Activated naive CD8-positive, alpha-beta T cell treated with anti-CD3 and anti-CD28 coated beads, Interleukin-2, amount 10 ng/mL, durations not matched to agents 7 days and 5 days (primary cell): ENCODE results near the gene UST. TPM values are rescaled to one million over a fixed set of nuclear protein-coding genes. Genes with fewer than 3 reads are reported as not detected.
"Not testable (repeated sequence)": the region's sequence is repeated elsewhere in the genome, so short reads cannot be mapped to it uniquely, and the experiment has no call there.

ENCODE experiments used
- ATAC-seq: fragments of 150-1000 bp; cut with Tn5 transposase; one replicate; pipeline ENCODE4 v1.10.0; 2021; ENCODE audit warnings: low read depth, moderate library complexity
- POLR2A ChIA-PET: fragments of 350-600 bp; sonication (Branson Sonifier 250); formaldehyde crosslinking; loops from one replicate; lab custom pipeline; 2021; ENCODE audit warnings: antibody characterized with exemption; lab: Charles Lee
- DNase-seq: peaks from one replicate; pipeline ENCODE4 v3.0.0; 2021
- H3K27ac Mint-ChIP-seq: one replicate; pipeline ENCODE4 v1.8.0; 2022; ENCODE audit warnings: mild to moderate bottlenecking, mixed read lengths
- H3K27me3 Mint-ChIP-seq: one replicate; pipeline ENCODE4 v1.8.0; 2022; ENCODE audit warnings: mild to moderate bottlenecking, moderate library complexity, mixed read lengths
- H3K36me3 Mint-ChIP-seq: one replicate; pipeline ENCODE4 v1.8.0; 2021; ENCODE audit warnings: mild to moderate bottlenecking, mixed read lengths
- H3K4me1 Mint-ChIP-seq: one replicate; pipeline ENCODE4 v1.8.0; 2021; ENCODE audit warnings: mixed read lengths
- H3K4me3 Mint-ChIP-seq: one replicate; pipeline ENCODE4 v1.8.0; 2022; ENCODE audit warnings: mild to moderate bottlenecking, moderate library complexity, mixed read lengths
- H3K9me3 Mint-ChIP-seq: one replicate; pipeline ENCODE4 v1.8.0; 2021; ENCODE audit warnings: mixed read lengths
- total RNA-seq, 2 experiments: library from RNA; stranded (reverse); gene quantifications; one replicate each; pipeline ENCODE4 v1.2.3, GENCODE V29; 2021

Gene UST
- total RNA-seq, 2 experiments from 2014 or later: 2.9 to 3.1 TPM

DNA sequence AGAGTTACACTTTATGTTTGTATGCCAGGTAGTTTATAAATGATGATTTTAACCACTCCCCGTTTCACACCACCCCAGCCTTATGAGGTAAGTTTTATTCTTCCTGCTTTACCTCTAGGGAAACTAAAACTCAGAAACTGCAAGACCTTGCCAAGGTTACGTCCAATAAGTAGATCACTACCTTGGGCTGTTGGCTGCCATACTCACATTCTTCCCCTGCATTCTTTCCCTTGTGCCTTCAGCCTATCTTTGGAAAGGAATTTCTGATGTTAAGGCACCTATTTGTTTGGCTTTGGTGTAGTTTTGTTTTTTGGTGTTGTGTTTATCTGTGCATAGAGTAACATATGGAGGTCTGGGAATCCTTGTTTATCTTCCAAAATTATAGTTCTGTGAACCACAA is 122.1 kb downstream of the UST start:
- POLR2A ChIA-PET: no interaction called here
- H3K4me1 Mint-ChIP-seq: no peaks in the 10 kb centered on the region
- H3K27ac Mint-ChIP-seq: no peak overlapping the region
- H3K9me3 Mint-ChIP-seq: peaks cover 2% of the 10 kb centered on the region
- no peaks in the 10 kb centered on the region for H3K36me3 Mint-ChIP-seq
- ATAC-seq (no peak), DNase-seq (no peak)
- H3K27me3 Mint-ChIP-seq: no peaks in the 10 kb centered on the region
- H3K4me3 Mint-ChIP-seq: no peak overlapping the region

DNA sequence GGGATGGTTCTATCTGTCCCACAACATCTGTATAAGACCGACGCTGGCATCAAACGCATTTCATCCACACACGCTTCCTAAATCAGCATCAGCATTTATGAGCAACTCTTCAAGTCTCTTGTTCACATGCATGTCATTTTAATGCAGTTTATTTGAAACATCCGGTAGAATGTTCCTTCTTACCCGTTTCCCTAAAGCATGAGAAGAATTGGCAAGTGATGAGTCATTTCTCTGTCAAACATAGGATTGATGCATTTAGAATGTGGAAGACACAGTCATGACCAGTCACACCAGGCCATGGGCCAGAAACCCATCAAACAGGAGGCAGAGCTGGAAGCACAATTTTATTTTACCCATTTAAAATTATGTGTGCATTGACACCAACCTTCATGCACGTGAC is 122.8 kb downstream of the UST start:
- H3K27ac Mint-ChIP-seq: no peak overlapping the region
- POLR2A ChIA-PET: no interaction called here

DNA sequence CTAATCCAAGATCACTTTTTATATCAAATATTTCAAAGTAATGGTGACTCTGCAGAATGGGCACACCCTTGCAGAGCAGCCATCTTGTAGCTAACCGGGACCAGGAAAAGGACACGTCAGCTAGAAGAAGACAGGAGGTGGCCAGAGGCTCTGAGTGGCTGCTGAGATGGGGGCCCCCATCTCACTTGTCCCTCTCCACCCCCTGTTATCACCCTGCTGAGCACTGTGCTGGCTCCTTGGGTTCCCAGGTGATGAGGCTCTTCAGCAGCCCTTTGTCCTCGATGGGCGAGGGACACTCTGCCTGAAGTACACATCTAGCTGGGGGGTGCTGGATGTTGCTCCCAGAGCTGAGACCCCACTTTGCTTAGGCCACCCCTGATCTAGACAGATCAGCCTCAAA is 126.3 kb downstream of the UST start:
- Mint-ChIP-seq H3K4me1 (no peaks in the 10 kb centered on the region), H3K27me3 (no peaks in the 10 kb centered on the region), H3K4me3 (no peak overlapping the region), H3K36me3 (no peaks in the 10 kb centered on the region), H3K27ac (no peak overlapping the region), H3K9me3 (no peaks in the 10 kb centered on the region)
- DNase-seq (no peak), ATAC-seq (no peak)
- POLR2A ChIA-PET: no interaction called here

More for the DNA sequence above, 122.8 kb downstream of the UST start:
- no peaks in the 10 kb centered on the region for H3K36me3 Mint-ChIP-seq
- ATAC-seq (no peak), DNase-seq (no peak)
- H3K27me3 Mint-ChIP-seq: no peaks in the 10 kb centered on the region
- H3K4me1 Mint-ChIP-seq: no peaks in the 10 kb centered on the region
- H3K4me3 Mint-ChIP-seq: no peak overlapping the region
- peaks cover under 1% of the 10 kb centered on the region for H3K9me3 Mint-ChIP-seq

DNA sequence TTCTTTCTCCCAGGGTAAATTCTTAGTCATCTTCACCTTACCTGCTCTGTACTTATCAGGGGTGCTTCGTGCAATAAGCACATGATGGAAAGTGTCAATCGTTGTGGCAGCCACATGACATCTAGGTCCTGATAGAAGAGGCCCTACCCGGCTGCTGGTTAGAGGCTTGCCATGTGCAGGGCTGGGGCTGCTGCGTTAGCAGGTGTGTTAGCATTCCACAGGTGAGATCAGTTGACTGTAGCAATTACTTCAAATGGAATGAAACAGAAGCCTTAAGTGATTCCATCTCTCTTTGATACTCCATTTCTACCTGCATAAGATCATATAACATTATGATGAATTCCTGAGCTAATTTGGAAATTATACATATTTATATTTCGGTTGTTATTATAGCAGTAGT is 127.0 kb downstream of the UST start:
- H3K36me3 Mint-ChIP-seq: no peaks in the 10 kb centered on the region
- POLR2A ChIA-PET: no interaction called here
- no peak for ATAC-seq
- no peak overlapping the region for H3K4me3 Mint-ChIP-seq
- no peaks in the 10 kb centered on the region for H3K4me1 Mint-ChIP-seq
- H3K9me3 Mint-ChIP-seq: no peaks in the 10 kb centered on the region
- no peak for DNase-seq
- H3K27me3 Mint-ChIP-seq: no peaks in the 10 kb centered on the region
- H3K27ac Mint-ChIP-seq: no peak overlapping the region

DNA sequence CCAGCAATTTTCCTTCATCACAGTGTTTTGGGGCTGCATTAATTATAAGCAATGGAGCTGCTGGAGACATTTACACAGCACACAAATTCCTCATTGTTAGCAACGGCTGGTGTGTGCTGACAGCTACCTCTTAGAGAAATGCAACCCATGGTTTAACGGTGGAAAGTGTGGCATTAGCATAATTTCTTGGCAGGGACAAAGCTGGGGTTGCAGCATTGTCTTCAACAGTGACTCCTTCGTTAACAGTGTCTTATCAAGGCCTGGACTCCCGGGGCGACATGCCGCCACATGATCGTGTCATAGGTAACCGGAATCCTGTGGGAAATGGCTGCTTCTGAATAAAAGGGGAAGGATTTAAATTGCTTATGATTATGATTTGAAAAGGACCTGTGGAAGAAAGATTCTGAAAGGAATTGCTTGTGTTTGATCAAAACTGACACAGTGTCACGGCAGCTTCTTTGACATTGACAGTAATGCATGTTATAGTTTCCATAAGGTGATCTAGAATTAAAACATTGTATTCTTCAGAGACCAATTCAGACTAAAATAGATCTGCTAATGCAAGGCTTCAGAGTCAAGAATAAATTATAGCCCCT is 128.0 kb downstream of the UST start:
- H3K27me3 Mint-ChIP-seq: no peaks in the 10 kb centered on the region
- H3K9me3 Mint-ChIP-seq: no peaks in the 10 kb centered on the region
- DNase-seq (no peak), ATAC-seq (no peak)
- H3K4me3 Mint-ChIP-seq: no peak overlapping the region
- POLR2A ChIA-PET: no interaction called here
- H3K4me1 Mint-ChIP-seq: no peaks in the 10 kb centered on the region
- no peaks in the 10 kb centered on the region for H3K36me3 Mint-ChIP-seq
- H3K27ac Mint-ChIP-seq: no peak overlapping the region

DNA sequence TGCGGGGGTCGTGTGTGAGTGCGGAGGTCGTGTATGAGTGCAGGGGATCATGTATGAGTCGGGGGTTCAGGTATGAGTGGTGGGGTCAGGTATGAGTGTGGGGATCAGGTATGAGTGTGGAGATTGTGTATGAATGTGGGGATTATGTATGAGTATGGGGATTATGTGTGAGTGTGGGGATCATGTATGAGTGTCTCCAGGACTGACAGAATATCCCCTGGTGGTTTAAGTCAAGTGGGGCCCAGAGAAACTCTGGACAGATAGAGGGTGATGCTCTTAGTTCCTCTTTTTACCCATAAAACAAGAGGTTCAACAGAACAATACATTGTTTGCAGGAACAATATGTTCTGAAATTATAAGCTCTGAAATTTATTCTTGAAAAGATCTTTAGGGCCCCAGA is 131.9 kb downstream of the UST start:
- H3K4me1 Mint-ChIP-seq: no peaks in the 10 kb centered on the region
- DNase-seq (no peak), ATAC-seq (no peak)
- H3K36me3 Mint-ChIP-seq: no peaks in the 10 kb centered on the region
- H3K27ac Mint-ChIP-seq: no peak overlapping the region
- POLR2A ChIA-PET: no interaction called here
- H3K9me3 Mint-ChIP-seq: no peaks in the 10 kb centered on the region
- no peaks in the 10 kb centered on the region for H3K27me3 Mint-ChIP-seq
- H3K4me3 Mint-ChIP-seq: no peak overlapping the region

DNA sequence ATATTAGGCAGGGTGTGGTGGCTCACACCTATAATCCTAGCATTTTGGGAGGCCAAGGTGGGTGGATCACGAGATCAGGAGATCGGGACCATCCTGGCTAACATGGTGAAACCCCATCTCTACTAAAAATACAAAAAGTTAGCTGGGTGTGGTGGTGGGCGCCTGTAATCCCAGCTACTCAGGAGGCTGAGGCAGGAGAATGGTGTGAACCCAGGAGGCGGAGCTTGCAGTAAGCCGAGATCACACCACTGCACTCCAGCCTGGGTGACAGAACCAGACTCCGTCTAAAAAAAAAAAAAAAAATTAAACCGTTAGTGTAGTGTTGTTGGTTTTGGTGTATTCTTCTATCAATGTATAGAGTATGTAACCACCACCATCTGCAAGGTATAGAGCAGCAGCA is 133.9 kb downstream of the UST start:
- H3K27ac Mint-ChIP-seq, POLR2A ChIA-PET, H3K27me3 Mint-ChIP-seq, H3K4me1 Mint-ChIP-seq, H3K36me3 Mint-ChIP-seq, ATAC-seq, DNase-seq, H3K9me3 Mint-ChIP-seq, H3K4me3 Mint-ChIP-seq: not testable (repeated sequence)

DNA sequence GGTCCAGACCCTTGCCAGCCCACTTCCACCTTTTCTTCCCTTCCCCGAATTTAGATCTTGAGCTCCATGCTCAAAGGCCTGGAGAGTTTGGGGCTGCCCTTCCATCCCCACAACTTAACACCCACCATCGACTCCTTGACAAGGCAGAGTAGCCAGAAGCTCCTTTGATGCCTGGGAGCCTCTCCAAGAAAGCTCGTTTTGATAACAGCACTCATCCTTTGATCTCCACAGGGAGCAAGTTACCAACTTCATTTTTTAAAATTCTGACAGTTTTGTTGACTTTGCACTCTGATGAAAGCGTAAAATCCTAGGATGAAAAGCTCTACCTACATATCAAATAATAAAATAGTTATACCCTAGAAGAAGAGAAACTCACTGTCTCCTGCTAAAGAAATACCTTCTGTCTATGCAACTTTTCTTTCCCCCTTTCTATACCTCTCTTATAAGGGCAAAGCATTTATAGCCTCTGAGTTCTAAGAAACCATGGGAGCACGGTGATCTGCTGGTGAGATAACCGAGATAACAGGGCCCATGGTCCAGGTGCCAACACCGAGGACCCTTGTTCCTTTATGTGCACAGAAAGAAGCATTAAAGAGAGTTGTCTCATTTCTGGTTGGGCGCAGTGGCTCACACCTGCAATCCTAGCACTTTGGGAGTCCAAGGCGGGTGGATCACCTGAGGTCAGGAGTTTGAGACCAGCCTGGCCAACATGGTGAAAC is 134.9 kb downstream of the UST start:
- Mint-ChIP-seq H3K4me3 (no peak overlapping the region), H3K4me1 (no peaks in the 10 kb centered on the region), H3K9me3 (no peaks in the 10 kb centered on the region), H3K27ac (no peak overlapping the region), H3K27me3 (no peaks in the 10 kb centered on the region), H3K36me3 (no peaks in the 10 kb centered on the region)
- DNase-seq: no peak
- no peak for ATAC-seq
- POLR2A ChIA-PET: interaction anchor here (0.5 kb wide), 1 partner anchor 13 kb away, joined by 4 read pairs; no protein-coding TSS in a partner anchor

DNA sequence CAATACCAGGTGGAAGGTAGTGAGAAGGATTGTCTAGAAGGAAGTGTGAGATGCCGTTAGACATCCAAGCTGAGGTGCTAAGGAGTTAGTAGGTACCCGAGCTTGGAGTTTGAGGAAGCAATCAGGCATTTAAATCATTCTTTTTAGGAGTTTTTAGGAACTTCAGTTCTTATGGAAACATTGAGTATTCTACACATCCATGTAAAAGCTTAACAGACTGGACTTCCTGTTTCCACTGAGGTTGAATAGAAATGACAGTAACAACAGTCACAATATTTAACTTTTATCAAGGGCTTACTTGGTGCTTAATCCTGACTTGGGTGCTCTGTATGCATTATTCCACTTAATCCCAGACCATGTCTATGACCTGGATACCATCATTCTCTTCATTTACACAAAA is 136.4 kb downstream of the UST start:
- H3K4me1 Mint-ChIP-seq: no peaks in the 10 kb centered on the region
- no peak overlapping the region for H3K27ac Mint-ChIP-seq
- POLR2A ChIA-PET: no interaction called here
- ATAC-seq (no peak), DNase-seq (no peak)
- no peaks in the 10 kb centered on the region for H3K9me3 Mint-ChIP-seq
- no peaks in the 10 kb centered on the region for H3K36me3 Mint-ChIP-seq
- no peak overlapping the region for H3K4me3 Mint-ChIP-seq
- H3K27me3 Mint-ChIP-seq: no peaks in the 10 kb centered on the region

DNA sequence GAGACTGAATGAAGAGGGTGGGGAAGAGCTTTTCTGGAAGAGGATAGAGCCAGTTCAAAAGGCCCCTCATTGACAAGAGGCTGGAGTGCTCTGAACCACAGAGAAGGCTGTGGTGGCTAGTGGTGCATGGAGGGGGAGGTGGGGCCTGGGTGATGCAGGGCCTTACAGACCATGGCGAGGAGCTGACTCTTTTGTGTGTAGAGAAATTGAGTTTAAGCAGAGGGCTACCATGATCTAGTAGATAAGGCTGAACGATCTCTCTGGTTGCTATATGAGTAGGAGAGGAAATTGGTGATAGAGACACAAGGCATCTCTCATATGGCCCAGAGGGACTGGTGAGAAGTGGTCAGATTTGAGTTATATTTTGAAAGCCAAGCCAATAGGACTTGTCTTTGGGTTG is 137.6 kb downstream of the UST start:
- no peak overlapping the region for H3K27ac Mint-ChIP-seq
- no peak overlapping the region for H3K4me3 Mint-ChIP-seq
- H3K4me1 Mint-ChIP-seq: no peaks in the 10 kb centered on the region
- H3K27me3 Mint-ChIP-seq: no peaks in the 10 kb centered on the region
- no peak for ATAC-seq
- H3K36me3 Mint-ChIP-seq: no peaks in the 10 kb centered on the region
- H3K9me3 Mint-ChIP-seq: no peaks in the 10 kb centered on the region
- POLR2A ChIA-PET: no interaction called here
- no peak for DNase-seq

DNA sequence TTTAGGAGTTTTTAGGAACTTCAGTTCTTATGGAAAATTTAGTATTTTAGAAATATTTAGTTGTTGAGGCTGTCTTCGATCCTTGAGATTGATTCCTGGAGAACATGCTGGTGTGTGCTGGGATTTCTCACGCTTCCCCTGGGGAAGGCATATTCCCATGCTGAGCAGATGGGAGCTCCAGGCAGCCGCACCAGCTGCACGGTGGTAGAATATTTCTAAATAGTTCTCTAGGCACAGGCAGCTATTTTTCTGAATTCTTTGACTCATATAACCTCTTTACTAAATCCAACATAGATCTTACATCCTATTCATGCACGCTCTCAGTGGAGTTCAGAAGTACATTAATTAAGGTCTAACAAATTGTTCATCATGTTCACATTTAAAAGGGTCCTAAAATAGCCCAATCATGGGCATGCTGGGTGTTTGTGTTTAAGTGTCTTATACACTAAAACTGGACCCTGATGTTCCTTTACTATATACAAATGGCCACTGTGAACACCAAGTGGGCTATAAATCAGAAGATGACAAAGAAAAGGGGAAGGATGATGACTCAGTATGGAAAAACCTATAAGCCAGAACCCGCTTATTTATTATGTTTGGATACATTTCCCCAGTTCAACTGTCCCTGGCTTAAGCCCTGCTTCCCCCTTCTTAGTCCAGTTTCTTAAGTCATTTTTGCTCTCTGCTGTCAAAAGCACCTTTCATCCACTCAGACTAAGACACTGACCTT is 138.5 kb downstream of the UST start:
- ATAC-seq (no peak), DNase-seq (no peak)
- POLR2A ChIA-PET: no interaction called here
- Mint-ChIP-seq H3K4me3 (no peak overlapping the region), H3K36me3 (no peaks in the 10 kb centered on the region), H3K9me3 (no peaks in the 10 kb centered on the region), H3K4me1 (no peaks in the 10 kb centered on the region), H3K27ac (no peak overlapping the region), H3K27me3 (no peaks in the 10 kb centered on the region)

DNA sequence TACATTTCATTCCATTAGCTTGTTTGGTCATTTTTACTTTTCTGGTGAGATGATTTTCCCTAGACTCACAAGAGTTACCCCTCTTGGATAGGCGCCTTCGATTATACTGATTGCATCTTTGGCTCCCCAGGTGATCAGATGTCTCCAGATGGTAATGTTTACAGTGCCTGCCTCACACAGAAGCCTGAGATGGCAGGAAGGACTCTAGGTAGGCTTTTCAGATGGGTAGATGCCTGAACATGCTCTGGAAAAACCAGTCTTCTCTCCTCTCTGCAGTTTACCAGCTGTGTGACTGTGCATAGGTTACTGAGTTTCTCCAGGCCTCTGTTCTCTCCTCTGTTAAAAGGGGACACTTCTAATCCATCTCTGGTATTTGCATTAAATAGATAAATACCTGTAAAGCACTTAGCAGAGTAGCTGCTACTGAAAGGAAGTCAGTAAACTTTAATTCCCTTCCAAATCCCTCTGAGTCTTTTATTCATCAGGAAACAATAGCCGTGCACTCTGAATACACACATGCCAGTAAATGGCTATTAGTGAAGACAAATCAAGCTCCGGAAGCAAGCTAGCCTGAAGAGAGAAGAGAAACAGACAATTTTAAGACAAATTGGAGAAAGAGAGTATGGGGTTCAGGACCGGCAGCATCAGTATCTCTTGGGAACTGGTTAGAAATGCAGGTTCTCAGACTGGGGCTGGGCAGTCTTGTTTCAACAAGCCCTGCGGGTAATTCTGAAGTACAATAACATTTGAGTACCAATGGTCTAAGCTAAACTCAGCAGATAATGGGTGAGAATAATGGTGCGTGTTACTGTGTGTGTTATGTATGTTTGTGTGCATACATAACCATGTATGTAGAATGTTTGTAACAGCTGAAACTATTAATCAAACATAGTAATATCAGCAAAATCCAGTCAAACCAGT is 139.4 kb downstream of the UST start:
- Mint-ChIP-seq H3K9me3 (no peaks in the 10 kb centered on the region), H3K4me1 (no peaks in the 10 kb centered on the region), H3K27me3 (no peaks in the 10 kb centered on the region), H3K36me3 (no peaks in the 10 kb centered on the region), H3K27ac (no peak overlapping the region), H3K4me3 (no peak overlapping the region)
- POLR2A ChIA-PET: no interaction called here
- DNase-seq: no peak
- ATAC-seq: no peak

DNA sequence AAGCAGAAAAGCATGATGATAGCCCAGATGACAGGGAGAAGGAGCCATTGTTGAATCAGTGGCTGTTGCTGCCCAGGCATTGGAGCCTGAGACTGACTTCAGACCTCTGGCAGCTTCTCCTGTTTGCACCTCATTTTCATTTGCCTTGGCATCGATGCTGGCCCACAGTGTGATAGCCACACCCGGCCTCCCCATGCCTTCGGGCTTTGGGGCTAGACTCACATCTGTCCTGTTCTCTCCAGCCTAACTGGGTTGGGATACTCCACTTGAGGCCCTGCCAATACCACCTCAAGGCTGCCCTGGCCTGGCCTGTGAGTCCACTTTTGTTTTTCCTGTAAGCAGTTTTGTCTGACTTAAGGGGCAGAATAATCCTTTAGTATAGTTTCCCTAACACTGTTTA is 140.4 kb downstream of the UST start:
- Mint-ChIP-seq H3K4me3 (no peak overlapping the region), H3K27me3 (no peaks in the 10 kb centered on the region), H3K27ac (no peak overlapping the region), H3K4me1 (no peaks in the 10 kb centered on the region), H3K9me3 (no peaks in the 10 kb centered on the region), H3K36me3 (no peaks in the 10 kb centered on the region)
- no peak for ATAC-seq
- POLR2A ChIA-PET: no interaction called here
- no peak for DNase-seq
